ENCODE data around the gene CERK.

The CERK gene

GRCh38 chr22:46731246-46732040 is 6.6 kb downstream of the CERK start:
- no peak for DNase-seq

GRCh38 chr22:46730568-46731245 is 7.3 kb downstream of the CERK start:
- DNase-seq, result no peak

- no peak for DNase-seq
Measured at GRCh38 chr22:46728470-46728869, 9.6 kb downstream of the CERK start.

- DNase-seq, result no peak
Measured at GRCh38 chr22:46727813-46728364, 10.2 kb downstream of the CERK start.

GRCh38 chr22:46726986-46727317 is 11.1 kb downstream of the CERK start:
- DNase-seq, result no peak

- DNase-seq, result no peak
Measured at GRCh38 chr22:46726066-46726985, 11.7 kb downstream of the CERK start.

- no peak for DNase-seq
Measured at GRCh38 chr22:46725096-46725495, 13.0 kb downstream of the CERK start.

GRCh38 chr22:46723882-46724281 is 14.2 kb downstream of the CERK start:
- DNase-seq, result no peak

- no peak for DNase-seq
Measured at GRCh38 chr22:46721501-46722085, 16.5 kb downstream of the CERK start.

- no peak for DNase-seq
Measured at GRCh38 chr22:46719921-46720320, 18.1 kb downstream of the CERK start.

GRCh38 chr22:46714550-46714949 is 23.5 kb downstream of the CERK start:
- no peak for DNase-seq

- no peak for DNase-seq
Measured at GRCh38 chr22:46712288-46712687, 25.8 kb downstream of the CERK start.

GRCh38 chr22:46710806-46711205 is 27.2 kb downstream of the CERK start:
- DNase-seq, result no peak

- no peak for DNase-seq
Measured at GRCh38 chr22:46708766-46709330, 29.2 kb downstream of the CERK start.

- DNase-seq, result no peak
Measured at GRCh38 chr22:46707827-46708570, 30.1 kb downstream of the CERK start.

GRCh38 chr22:46707305-46707704 is 30.7 kb downstream of the CERK start:
- no peak for DNase-seq

GRCh38 chr22:46706060-46706459 is 32.0 kb downstream of the CERK start:
- no peak for DNase-seq

GRCh38 chr22:46703996-46704370 is 34.1 kb downstream of the CERK start:
- no peak for DNase-seq

GRCh38 chr22:46703171-46703995 is 34.7 kb downstream of the CERK start:
- no peak for DNase-seq

GRCh38 chr22:46701262-46701661 is 36.8 kb downstream of the CERK start:
- DNase-seq, result no peak

- DNase-seq, result no peak
Measured at GRCh38 chr22:46699091-46699490, 39.0 kb downstream of the CERK start.

All from activated naive CD4-positive, alpha-beta T cell (primary cell).